HCT116 (cell line): ENCODE measurements around the gene NANOS1. TPM values are rescaled to one million over a fixed set of nuclear protein-coding genes. Genes with fewer than 3 reads are reported as not detected.

Experiments used
- ATAC-seq: fragments of 200-7000 bp; cut with Tn5 transposase; 2 replicates; pipeline ENCODE4 v1.9.1; 2020; ENCODE audit warnings: mild to moderate bottlenecking, moderate library complexity
- BruUV-seq: library from RNA; stranded (reverse); fragments of 400-500 nt; replicated peaks from 2 replicates; lab custom pipeline; 2021; lab: Mats Ljungman, UMichigan
- CTCF ChIA-PET: fragments of 300-600 bp; sonication (Branson Sonifier 250); formaldehyde crosslinking; loops from one replicate; lab custom pipeline; 2021; ENCODE audit warnings: antibody characterized with exemption; lab: Charles Lee
- POLR2A ChIA-PET: fragments of 300-600, 350-600 bp; sonication (Branson Sonifier 250); formaldehyde crosslinking; loops from one replicate; lab custom pipeline; 2021; ENCODE audit warnings: antibody characterized with exemption; lab: Charles Lee
- RAD21 ChIA-PET, 2 experiments: fragments of 300-600 bp; sonication (Branson Sonifier 250); formaldehyde crosslinking; loops; one replicate each; lab custom pipeline; 2023; ENCODE audit warnings: low total read pairs in 2 of 2; ENCODE audit not compliant: uncharacterized antibody in 2 of 2, unreplicated experiment in 2 of 2, low non-redundant PET in 1 of 2; lab: Charles Lee
- DNase-seq: peaks from one replicate; pipeline ENCODE4 v3.0.0-alpha.2; 2010; ENCODE audit warnings: low read depth, low spot score
- H2AFZ ChIP-seq: fragments of 200-600 bp; shearing (Covaris generic), sonication (generic); 2 replicates; pipeline ENCODE4 v1.6.1; 2017; ENCODE audit warnings: low read depth, mixed run types, mixed read lengths, antibody characterized with exemption, low read length; ENCODE audit not compliant: poor library complexity, severe bottlenecking
- H3K27ac ChIP-seq: 2 replicates; pipeline ENCODE4 v1.5.1; 2012; ENCODE audit warnings: low read depth, low read length
- H3K27me3 ChIP-seq: fragments of 200-600 bp; sonication (generic); 2 replicates; pipeline ENCODE4 v1.6.1; 2016; ENCODE audit warnings: mixed run types, low read length, mixed read lengths; ENCODE audit not compliant: insufficient read depth
- H3K36me3 ChIP-seq, 2 experiments: fragments of 200-500 bp in 1 of 2; fragments of 200-600 bp in 1 of 2; sonication (Bioruptor generic) in 1 of 2; sonication (generic) in 1 of 2; 2 replicates each; pipeline versions ENCODE4 v1.5.1 to v1.6.1; 2014 to 2016; ENCODE audit warnings: low read length in 2 of 2, inconsistent platforms in 1 of 2, mixed read lengths in 1 of 2, mixed run types in 1 of 2; ENCODE audit not compliant: insufficient read depth in 2 of 2, control insufficient read depth in 1 of 2
- H3K4me1 ChIP-seq, 2 experiments: fragments of 200-600 bp in 1 of 2; sonication (generic) in 1 of 2; 2 replicates each; pipeline versions ENCODE4 v1.5.1 to v1.6.1; 2012 to 2017; ENCODE audit warnings: low read length in 2 of 2, inconsistent platforms in 1 of 2, mild to moderate bottlenecking in 1 of 2, mixed read lengths in 1 of 2, mixed run types in 1 of 2, moderate library complexity in 1 of 2; ENCODE audit not compliant: insufficient read depth in 2 of 2, control insufficient read depth in 1 of 2
- H3K4me2 ChIP-seq: fragments of 200-600 bp; sonication (generic); 2 replicates; pipeline ENCODE4 v1.6.1; 2017; ENCODE audit warnings: mixed run types, low read length, mixed read lengths
- H3K4me3 ChIP-seq, 2 experiments: fragments of 200-600 bp in 1 of 2; sonication (generic) in 1 of 2; replicated peaks in 1 of 2; 2 replicates each; pipeline ENCODE4 v1.5.1; 2011 to 2016; ENCODE audit warnings: low read length in 2 of 2, control low read depth in 1 of 2, low read depth in 1 of 2, mild to moderate bottlenecking in 1 of 2, mixed read lengths in 1 of 2, mixed run types in 1 of 2
- H3K79me2 ChIP-seq: fragments of 200-600 bp; sonication (generic); 2 replicates; pipeline ENCODE4 v1.6.1; 2017; ENCODE audit warnings: mild to moderate bottlenecking, mixed run types, low read length, moderate library complexity, mixed read lengths; ENCODE audit not compliant: insufficient read depth
- H3K9ac ChIP-seq: fragments of 200-600 bp; sonication (generic); 2 replicates; pipeline ENCODE4 v1.6.1; 2016; ENCODE audit warnings: low read length, mixed read lengths
- H3K9me2 ChIP-seq: fragments of 200-600 bp; sonication (generic), shearing (Covaris generic); 2 replicates; pipeline ENCODE4 v1.6.1; 2017; ENCODE audit warnings: mixed run types, mild to moderate bottlenecking, moderate library complexity; ENCODE audit not compliant: insufficient read depth
- H3K9me3 ChIP-seq, 2 experiments: fragments of 200-500 bp in 1 of 2; fragments of 200-600 bp in 1 of 2; sonication (Bioruptor generic) in 1 of 2; sonication (generic) in 1 of 2; 2 replicates each; pipeline ENCODE4 v1.6.1; 2014 to 2017; ENCODE audit warnings: low read length in 2 of 2, mixed read lengths in 2 of 2, inconsistent platforms in 1 of 2, low read depth in 1 of 2, mild to moderate bottlenecking in 1 of 2, mixed run types in 1 of 2, moderate library complexity in 1 of 2; ENCODE audit not compliant: control insufficient read depth in 1 of 2, insufficient read depth in 1 of 2
- H4K20me1 ChIP-seq: fragments of 200-600 bp; sonication (generic), shearing (Covaris generic); 2 replicates; pipeline ENCODE4 v1.6.1; 2017; ENCODE audit warnings: mixed run types, mild to moderate bottlenecking, moderate library complexity; ENCODE audit not compliant: insufficient read depth
- CBX3 ChIP-seq: IDR thresholded peaks from 2 replicates; pipeline ENCODE4 v1.6.1; 2012; ENCODE audit warnings: low read depth
- FOSL1 ChIP-seq: IDR thresholded peaks from 2 replicates; pipeline ENCODE4 v1.6.1; 2012; ENCODE audit warnings: low read depth
- JUND ChIP-seq: IDR thresholded peaks from 2 replicates; pipeline ENCODE4 v1.6.1; 2012
- POLR2A ChIP-seq: IDR thresholded peaks from 2 replicates; pipeline ENCODE4 v1.7.0; 2011; ENCODE audit warnings: borderline replicate concordance; ENCODE audit not compliant: insufficient read depth, insufficient read length; ENCODE audit errors: extremely low read depth
- POLR2AphosphoS5 ChIP-seq: IDR thresholded peaks from 2 replicates; pipeline ENCODE4 v1.6.1; 2011; ENCODE audit warnings: mild to moderate bottlenecking, low read depth, low read length, moderate library complexity
- SP1 ChIP-seq: IDR thresholded peaks from 2 replicates; pipeline ENCODE4 v1.6.1; 2012; ENCODE audit warnings: low read depth
- intact Hi-C: fragments of 100-400 bp; cut with micrococcal nuclease; formaldehyde crosslinking; loops from 2 replicates; pipeline ENCODE4 v1.10.0; 2022
- total RNA-seq: library from RNA; stranded (reverse); gene quantifications from one replicate; pipeline ENCODE4 v1.2.1, GENCODE V29; 2021; ENCODE audit not compliant: unreplicated experiment
- TF ChIP-seq, protein P1 (sequence below), 3 experiments: fragments of 200-600 bp in 1 of 3; sonication (generic) in 1 of 3; IDR thresholded peaks in 2 of 3; conservative IDR thresholded peaks in 1 of 3; 2 replicates each; pipeline ENCODE4 v1.5.1; 2012 to 2017; ENCODE audit warnings: low read depth in 2 of 3, low read length in 2 of 3, antibody characterized with exemption in 1 of 3, borderline replicate concordance in 1 of 3, control low read depth in 1 of 3, mild to moderate bottlenecking in 1 of 3, mixed read lengths in 1 of 3, mixed run types in 1 of 3, moderate library complexity in 1 of 3; ENCODE audit not compliant: insufficient read depth in 1 of 3
- TF ChIP-seq, protein P2 (sequence below): IDR thresholded peaks from 2 replicates; pipeline ENCODE4 v1.6.1; 2012

Gene NANOS1
- total RNA-seq, 1 experiment from 2014 or later: 1.5 TPM

DNA sequence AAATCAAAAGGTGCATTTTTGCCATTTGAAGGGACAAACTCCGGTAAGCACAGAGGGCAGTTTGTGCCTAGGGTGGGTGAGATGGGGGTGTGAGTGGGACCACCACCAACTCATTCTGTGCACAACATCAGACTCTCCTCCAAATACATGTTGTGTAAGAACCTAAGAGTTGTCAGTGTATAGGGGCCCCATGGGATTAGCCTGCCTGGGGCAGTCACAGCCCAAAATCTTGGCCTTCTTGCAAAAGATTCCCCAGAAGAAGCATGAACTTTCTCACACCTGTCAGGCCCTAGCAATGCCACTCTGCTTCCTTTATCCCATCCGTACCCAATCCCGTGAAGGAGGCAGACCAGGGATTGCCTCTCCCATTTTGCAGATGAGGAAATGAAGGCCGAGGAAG, 47.1 kb upstream of the NANOS1 start:
- no peaks in the 10 kb centered on the region for H3K36me3 ChIP-seq
- no peaks in the 10 kb centered on the region for H3K27me3 ChIP-seq
- ChIA-PET RAD21 (no interaction called here), CTCF (no interaction called here), POLR2A (interaction anchor here (1.1 kb wide), 1 partner anchor 9 kb away, joined by 3 read pairs; no protein-coding TSS in a partner anchor)
- intact Hi-C loops: no loop called here
- no peak overlapping the region for H2AFZ ChIP-seq
- ATAC-seq: no peak
- no peak overlapping the region for H3K27ac ChIP-seq
- BruUV-seq: no TSS peak
- H3K79me2 ChIP-seq: no peaks in the 10 kb centered on the region
- H3K9ac ChIP-seq: no peak overlapping the region
- H4K20me1 ChIP-seq: no peaks in the 10 kb centered on the region
- H3K9me3 ChIP-seq: no peaks in the 10 kb centered on the region
- H3K4me3 ChIP-seq: no peak overlapping the region
- H3K4me1 ChIP-seq: no peaks in the 10 kb centered on the region
- DNase-seq: no peak
- no peak overlapping the region for H3K4me2 ChIP-seq
- no peak for TF ChIP-seq POLR2A
- TF ChIP-seq POLR2AphosphoS5: no peak
- TF ChIP-seq, protein P1, sequence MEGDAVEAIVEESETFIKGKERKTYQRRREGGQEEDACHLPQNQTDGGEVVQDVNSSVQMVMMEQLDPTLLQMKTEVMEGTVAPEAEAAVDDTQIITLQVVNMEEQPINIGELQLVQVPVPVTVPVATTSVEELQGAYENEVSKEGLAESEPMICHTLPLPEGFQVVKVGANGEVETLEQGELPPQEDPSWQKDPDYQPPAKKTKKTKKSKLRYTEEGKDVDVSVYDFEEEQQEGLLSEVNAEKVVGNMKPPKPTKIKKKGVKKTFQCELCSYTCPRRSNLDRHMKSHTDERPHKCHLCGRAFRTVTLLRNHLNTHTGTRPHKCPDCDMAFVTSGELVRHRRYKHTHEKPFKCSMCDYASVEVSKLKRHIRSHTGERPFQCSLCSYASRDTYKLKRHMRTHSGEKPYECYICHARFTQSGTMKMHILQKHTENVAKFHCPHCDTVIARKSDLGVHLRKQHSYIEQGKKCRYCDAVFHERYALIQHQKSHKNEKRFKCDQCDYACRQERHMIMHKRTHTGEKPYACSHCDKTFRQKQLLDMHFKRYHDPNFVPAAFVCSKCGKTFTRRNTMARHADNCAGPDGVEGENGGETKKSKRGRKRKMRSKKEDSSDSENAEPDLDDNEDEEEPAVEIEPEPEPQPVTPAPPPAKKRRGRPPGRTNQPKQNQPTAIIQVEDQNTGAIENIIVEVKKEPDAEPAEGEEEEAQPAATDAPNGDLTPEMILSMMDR (IDR thresholded peaks at IDR 0.05 in 2 of 3, conservative IDR thresholded peaks at IDR 0.05 in 1 of 3; ENCODE audit: borderline replicate concordance in 1 of 3, insufficient read depth in 1 of 3, low read depth in 2 of 3, low read length in 2 of 3): no peak
- H3K9me2 ChIP-seq: no peaks in the 10 kb centered on the region

DNA sequence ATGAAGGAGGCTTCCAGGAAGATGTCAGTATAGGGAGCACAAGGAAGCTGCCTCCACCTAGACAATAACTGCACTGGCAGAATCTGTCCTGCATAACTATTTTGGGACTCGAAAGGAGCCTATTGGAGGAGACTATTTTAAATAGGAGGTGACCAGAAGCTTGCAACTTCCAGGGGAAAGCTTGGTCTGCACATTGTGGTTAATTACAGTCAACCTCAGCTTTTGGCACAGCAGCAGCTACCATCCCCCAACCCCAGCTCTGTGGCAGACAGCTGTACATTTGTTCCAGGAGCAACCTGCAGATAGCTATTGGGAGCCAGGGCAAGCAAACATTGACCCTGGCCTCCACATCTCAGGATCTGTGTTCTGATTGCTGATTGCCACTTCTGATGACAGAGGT, 46.3 kb upstream of the NANOS1 start:
- H3K4me2 ChIP-seq: no peak overlapping the region
- no peaks in the 10 kb centered on the region for H3K4me1 ChIP-seq
- ChIA-PET POLR2A (no interaction called here), RAD21 (interaction anchor here in 1 of 2 experiments (0.7 kb wide), 1 partner anchor 23 kb away, joined by 4 read pairs; no protein-coding TSS in a partner anchor), CTCF (no interaction called here)
- H2AFZ ChIP-seq: no peak overlapping the region
- no peaks in the 10 kb centered on the region for H3K36me3 ChIP-seq
- H3K9ac ChIP-seq: no peak overlapping the region
- no peaks in the 10 kb centered on the region for H3K9me2 ChIP-seq
- no peak overlapping the region for H3K27ac ChIP-seq
- H3K4me3 ChIP-seq: no peak overlapping the region
- no peaks in the 10 kb centered on the region for H4K20me1 ChIP-seq
- ATAC-seq (no peak), DNase-seq (no peak)
- H3K9me3 ChIP-seq: no peaks in the 10 kb centered on the region
- intact Hi-C loops: no loop called here
- no peaks in the 10 kb centered on the region for H3K79me2 ChIP-seq
- no peaks in the 10 kb centered on the region for H3K27me3 ChIP-seq
- TF ChIP-seq FOSL1 (no peak), JUND (no peak), CBX3 (no peak), SP1 (no peak)
- TF ChIP-seq, protein P2, sequence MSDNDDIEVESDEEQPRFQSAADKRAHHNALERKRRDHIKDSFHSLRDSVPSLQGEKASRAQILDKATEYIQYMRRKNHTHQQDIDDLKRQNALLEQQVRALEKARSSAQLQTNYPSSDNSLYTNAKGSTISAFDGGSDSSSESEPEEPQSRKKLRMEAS: no peak
- TF ChIP-seq, protein P1 (IDR thresholded peaks at IDR 0.05 in 2 of 3, conservative IDR thresholded peaks at IDR 0.05 in 1 of 3; ENCODE audit: borderline replicate concordance in 1 of 3, insufficient read depth in 1 of 3, low read depth in 2 of 3, low read length in 2 of 3): no peak
- BruUV-seq: no TSS peak
